Measurements from ENCODE around the gene SORL1.

Gene SORL1

DNA sequence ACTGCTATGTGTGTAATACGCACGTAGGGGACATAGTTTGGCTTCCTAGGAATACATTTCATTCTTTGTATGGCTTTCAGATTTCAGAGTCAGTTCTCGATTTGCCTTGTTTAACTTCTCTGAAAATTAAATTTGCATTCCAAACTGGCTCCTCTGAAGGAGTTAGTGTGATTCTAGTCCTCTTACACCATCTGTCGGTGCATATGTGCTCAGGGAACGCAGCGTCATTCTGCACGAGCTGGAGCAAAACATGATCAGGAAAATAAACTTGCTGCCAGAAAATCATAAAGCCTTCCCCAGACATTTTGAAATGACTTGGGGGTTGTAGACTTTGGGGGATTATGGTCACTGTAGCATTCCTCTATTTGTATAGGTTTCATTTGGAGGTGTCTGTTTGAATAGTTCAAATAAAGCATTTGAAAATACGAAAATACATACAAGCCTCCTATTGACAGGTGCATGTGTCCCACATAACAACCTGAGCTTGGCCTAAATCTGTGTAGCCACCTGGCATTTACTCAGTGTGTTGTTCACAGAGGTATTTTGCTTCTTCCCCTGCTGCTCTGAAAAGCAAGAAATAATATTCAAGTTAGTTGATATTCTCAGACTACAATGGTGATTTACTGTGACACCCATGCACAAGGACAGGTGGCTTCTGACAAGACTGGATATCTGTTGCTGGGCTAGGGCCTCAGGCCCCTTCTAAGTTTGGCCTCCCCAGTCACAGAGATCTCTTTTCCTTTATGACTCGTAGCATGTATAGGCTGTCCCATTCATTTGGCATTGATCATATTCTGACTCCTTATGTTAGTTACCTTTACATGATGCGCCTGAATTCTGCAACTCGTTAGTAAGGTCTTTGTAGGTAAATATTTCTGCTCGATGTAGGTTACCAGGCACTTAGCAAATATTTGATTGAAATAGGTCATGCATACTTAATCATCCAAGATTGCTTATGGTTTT, 82.3 kb downstream of the SORL1 start:
- TF ChIP-seq, protein P1, sequence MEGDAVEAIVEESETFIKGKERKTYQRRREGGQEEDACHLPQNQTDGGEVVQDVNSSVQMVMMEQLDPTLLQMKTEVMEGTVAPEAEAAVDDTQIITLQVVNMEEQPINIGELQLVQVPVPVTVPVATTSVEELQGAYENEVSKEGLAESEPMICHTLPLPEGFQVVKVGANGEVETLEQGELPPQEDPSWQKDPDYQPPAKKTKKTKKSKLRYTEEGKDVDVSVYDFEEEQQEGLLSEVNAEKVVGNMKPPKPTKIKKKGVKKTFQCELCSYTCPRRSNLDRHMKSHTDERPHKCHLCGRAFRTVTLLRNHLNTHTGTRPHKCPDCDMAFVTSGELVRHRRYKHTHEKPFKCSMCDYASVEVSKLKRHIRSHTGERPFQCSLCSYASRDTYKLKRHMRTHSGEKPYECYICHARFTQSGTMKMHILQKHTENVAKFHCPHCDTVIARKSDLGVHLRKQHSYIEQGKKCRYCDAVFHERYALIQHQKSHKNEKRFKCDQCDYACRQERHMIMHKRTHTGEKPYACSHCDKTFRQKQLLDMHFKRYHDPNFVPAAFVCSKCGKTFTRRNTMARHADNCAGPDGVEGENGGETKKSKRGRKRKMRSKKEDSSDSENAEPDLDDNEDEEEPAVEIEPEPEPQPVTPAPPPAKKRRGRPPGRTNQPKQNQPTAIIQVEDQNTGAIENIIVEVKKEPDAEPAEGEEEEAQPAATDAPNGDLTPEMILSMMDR (conservative IDR thresholded peaks at IDR 0.05; ENCODE audit: low read depth, low read length): peak; percentile 63
- peak; percentile 50 for DNase-seq (ENCODE audit: low read depth)
- H3K4me3 ChIP-seq (ENCODE audit: low read depth, low read length): no peak overlapping the region

DNA sequence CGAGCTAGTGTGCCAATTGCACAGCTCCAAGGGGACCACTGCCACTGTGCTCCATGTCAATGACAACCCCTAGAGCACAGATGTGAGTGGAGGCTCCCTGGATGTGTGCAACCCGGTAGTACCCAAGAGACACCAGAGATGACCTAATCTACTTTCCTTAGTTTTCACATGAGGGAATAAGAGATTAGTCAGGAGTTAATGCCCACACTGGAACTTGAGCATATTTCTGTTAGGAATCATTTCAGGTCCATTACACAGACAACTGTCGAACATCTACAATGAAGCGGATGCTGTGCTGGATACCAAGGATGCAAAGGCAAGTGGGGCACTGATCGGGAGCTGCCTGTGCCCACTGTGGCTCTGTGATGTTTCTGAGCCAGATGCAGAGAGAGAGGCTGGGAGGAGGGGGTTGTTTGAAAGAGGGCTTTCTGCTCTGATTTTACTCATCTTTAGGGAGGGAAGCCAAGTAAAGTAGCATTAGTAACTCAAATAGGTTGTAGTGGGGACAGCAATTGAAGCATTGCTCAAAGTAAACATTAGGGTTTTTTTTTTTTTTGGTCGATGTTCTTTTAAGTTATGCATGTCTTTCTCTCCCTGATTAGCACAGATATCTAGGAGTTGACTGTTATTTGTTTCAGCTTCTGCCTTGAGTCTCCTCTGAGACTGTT, 83.1 kb downstream of the SORL1 start:
- TF ChIP-seq, protein P1 (conservative IDR thresholded peaks at IDR 0.05; ENCODE audit: low read depth, low read length): no peak
- no peak overlapping the region for H3K4me3 ChIP-seq (ENCODE audit: low read depth, low read length)
- no peak for DNase-seq (ENCODE audit: low read depth)

DNA sequence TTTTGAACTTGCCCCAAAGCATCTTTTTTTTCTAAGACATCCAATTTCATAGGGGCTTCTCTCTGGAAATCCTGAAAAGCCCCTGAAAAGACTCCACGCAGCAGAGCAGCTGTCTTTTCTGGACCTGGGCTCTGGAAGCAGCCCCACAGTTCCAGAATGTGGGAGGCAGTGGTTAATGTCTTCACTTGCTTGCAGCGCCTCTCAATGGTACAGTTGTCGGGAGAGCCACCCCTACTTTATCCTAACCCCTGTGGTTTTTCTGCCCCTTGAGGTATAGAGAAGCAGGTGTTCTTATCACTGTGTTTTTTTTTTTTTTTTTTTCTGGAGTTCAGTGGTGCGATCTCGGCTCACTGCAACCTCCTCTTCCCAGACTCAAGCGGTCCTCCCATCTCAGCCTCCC, 84.0 kb downstream of the SORL1 start:
- DNase-seq (ENCODE audit: low read depth): no peak
- H3K4me3 ChIP-seq (ENCODE audit: low read depth, low read length): no peak overlapping the region
- TF ChIP-seq, protein P1 (conservative IDR thresholded peaks at IDR 0.05; ENCODE audit: low read depth, low read length): no peak

DNA sequence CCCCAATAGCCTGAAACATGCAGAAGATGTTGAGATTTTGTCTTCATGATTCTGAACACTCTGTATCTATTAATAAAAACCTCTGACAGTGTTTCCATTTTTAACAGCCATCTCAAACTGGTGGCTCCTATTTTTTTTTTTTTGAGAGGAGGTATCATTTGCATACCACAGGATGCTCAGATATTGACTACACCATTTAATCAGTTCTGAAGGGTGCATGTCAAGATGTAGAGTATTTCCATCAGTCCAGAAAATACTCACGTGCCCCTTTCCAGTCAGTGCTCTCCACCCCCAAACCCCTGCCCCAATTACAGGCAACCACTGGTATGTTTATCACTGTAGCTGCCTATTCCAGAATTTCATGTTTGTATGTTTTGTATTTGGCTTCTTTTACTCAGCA, 85.9 kb downstream of the SORL1 start:
- no peak overlapping the region for H3K4me3 ChIP-seq (ENCODE audit: low read depth, low read length)
- TF ChIP-seq, protein P1 (conservative IDR thresholded peaks at IDR 0.05; ENCODE audit: low read depth, low read length): no peak
- DNase-seq (ENCODE audit: low read depth): no peak

DNA sequence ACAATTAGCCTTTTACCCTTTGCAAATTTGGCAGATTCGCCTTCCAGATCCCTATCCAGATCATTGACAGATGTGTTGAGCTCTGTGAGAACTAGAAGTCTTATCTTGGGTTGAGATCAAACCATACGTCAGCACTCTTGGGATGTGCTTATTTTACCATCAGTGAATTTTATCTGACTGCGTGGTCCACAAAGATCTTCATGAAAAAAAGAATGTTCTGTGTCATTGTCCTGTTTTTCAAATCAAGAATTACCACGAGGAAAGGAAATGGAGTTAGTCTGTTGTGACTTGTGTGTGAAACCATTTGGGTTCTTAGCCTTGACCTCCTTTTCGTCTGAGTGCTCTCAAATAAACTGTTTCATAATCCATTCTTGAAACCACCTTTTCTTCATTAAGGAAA, 86.9 kb downstream of the SORL1 start:
- no peak for DNase-seq (ENCODE audit: low read depth)
- H3K4me3 ChIP-seq (ENCODE audit: low read depth, low read length): no peak overlapping the region
- TF ChIP-seq, protein P1 (conservative IDR thresholded peaks at IDR 0.05; ENCODE audit: low read depth, low read length): no peak

DNA sequence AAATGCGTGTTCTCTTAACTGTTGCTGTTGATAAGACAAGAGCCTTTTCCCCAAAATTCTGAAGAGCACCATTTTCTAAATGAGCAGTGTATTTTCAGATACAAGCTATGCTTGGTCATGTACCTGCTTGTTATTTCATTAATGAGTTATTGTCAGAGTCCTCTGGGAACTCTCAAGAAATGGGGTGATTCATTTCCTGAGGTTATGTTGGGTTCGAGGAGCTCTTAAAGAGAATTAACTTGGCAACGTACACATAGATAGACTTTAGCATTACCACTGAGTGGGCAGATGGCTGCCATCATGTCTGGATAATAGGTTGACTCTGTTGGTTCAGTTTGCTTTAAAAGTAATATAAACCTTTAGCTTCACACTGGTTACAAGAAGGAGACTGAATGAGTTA, 88.5 kb downstream of the SORL1 start:
- H3K4me3 ChIP-seq (ENCODE audit: low read depth, low read length): no peak overlapping the region
- TF ChIP-seq, protein P1 (conservative IDR thresholded peaks at IDR 0.05; ENCODE audit: low read depth, low read length): no peak

More for the DNA sequence above, 88.5 kb downstream of the SORL1 start:
- DNase-seq (ENCODE audit: low read depth): no peak
